ENCODE measurements around the gene ALG14.

Gene ALG14

DNA sequence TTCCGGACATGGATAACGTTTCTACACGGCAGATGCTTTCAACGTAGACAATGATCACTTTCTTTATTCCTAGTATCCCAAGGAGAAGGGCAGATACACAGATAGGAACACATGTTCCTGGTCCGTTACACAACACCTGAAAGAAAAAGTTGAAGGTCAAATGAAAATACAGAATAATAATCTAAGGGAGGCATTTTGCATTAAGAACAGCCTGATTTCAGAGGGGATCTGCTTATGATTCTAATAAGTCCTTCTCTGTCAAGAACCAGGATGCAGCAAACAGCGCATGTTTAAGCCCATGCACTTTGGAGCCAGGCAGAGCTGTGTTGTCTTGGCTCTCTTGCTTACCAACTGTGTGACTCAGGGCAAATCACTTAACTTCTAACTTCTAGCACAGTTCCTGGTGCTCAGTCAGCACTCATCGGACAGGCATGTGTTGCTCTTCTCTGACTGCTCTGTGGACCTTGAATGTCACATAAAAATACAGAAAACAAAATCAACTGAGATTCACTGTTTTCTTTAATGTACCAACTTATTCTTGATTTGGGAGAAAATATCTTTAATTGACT, 89.5 kb downstream of the ALG14 start:
- Histone ChIP-seq H3K4me2 (ENCODE audit: low read depth, low read length, poor library complexity, severe bottlenecking) (no peak overlapping the region), H2AFZ (ENCODE audit: low read depth, low read length, severe bottlenecking) (no peak overlapping the region)

DNA sequence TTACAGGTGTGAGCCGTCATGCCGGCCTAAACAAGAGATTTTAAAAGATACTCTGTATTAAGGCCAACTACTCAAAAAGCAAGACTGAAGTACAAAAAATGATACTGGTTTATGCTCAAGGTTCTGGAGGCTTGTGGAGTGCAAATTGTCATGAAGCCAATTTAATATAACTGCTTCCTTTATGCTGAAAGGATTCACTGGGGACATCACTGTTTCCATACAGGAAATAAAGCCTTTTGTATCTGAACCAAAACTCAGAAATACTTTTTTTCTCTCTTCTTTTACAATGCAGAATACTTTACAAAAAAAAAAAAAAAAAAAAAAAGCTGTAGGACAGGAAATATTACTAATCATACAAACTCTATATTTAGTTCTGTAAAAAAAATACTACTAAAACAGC, 90.4 kb downstream of the ALG14 start:
- Histone ChIP-seq H3K4me2 (ENCODE audit: low read depth, low read length, poor library complexity, severe bottlenecking) (no peak overlapping the region), H2AFZ (ENCODE audit: low read depth, low read length, severe bottlenecking) (no peak overlapping the region), H3F3A (ENCODE audit: insufficient read depth) (no peaks in the 10 kb centered on the region), H3K27me3 (ENCODE audit: low read length) (no peaks in the 10 kb centered on the region), H3K36me3 (ENCODE audit: low read length) (no peaks in the 10 kb centered on the region), H3K9me2 (replicated peaks; ENCODE audit: insufficient read depth, low read length) (no peaks in the 10 kb centered on the region), H3K9me3 (ENCODE audit: insufficient read depth, low read length) (no peaks in the 10 kb centered on the region), H3K4me3 (ENCODE audit: insufficient read depth, low read length, poor library complexity, severe bottlenecking) (no peak overlapping the region), H4K20me1 (ENCODE audit: low read depth, low read length) (no peaks in the 10 kb centered on the region), H3K79me2 (ENCODE audit: insufficient read depth, low read length) (no peaks in the 10 kb centered on the region), H3K9ac (ENCODE audit: low read length) (no peak overlapping the region), H3K27ac (ENCODE audit: low read depth, low read length) (no peak overlapping the region)
- no peak for TF ChIP-seq CTCF (IDR thresholded peaks at IDR 0.05; ENCODE audit: insufficient read depth, low read length, poor library complexity, severe bottlenecking)
- TF ChIP-seq EZH2phosphoT487 (conservative IDR thresholded peaks at IDR 0.05; ENCODE audit: low read length) = no peak

More for the DNA sequence above, 89.5 kb downstream of the ALG14 start:
- Histone ChIP-seq H4K20me1 (ENCODE audit: low read depth, low read length) (no peaks in the 10 kb centered on the region), H3K27me3 (ENCODE audit: low read length) (no peaks in the 10 kb centered on the region), H3K36me3 (ENCODE audit: low read length) (no peaks in the 10 kb centered on the region), H3F3A (ENCODE audit: insufficient read depth) (no peaks in the 10 kb centered on the region), H3K9ac (ENCODE audit: low read length) (no peak overlapping the region), H3K79me2 (ENCODE audit: insufficient read depth, low read length) (no peaks in the 10 kb centered on the region), H3K9me2 (replicated peaks; ENCODE audit: insufficient read depth, low read length) (no peaks in the 10 kb centered on the region), H3K27ac (ENCODE audit: low read depth, low read length) (no peak overlapping the region), H3K9me3 (ENCODE audit: insufficient read depth, low read length) (no peaks in the 10 kb centered on the region), H3K4me3 (ENCODE audit: insufficient read depth, low read length, poor library complexity, severe bottlenecking) (no peak overlapping the region)
- no peak for TF ChIP-seq EZH2phosphoT487 (conservative IDR thresholded peaks at IDR 0.05; ENCODE audit: low read length)
- TF ChIP-seq CTCF (IDR thresholded peaks at IDR 0.05; ENCODE audit: insufficient read depth, low read length, poor library complexity, severe bottlenecking) = no peak

- H3K4me3 ChIP-seq (ENCODE audit: insufficient read depth, low read length, poor library complexity, severe bottlenecking) = no peak overlapping the region
- TF ChIP-seq EZH2phosphoT487 (conservative IDR thresholded peaks at IDR 0.05; ENCODE audit: low read length) = no peak
- no peak for TF ChIP-seq CTCF (IDR thresholded peaks at IDR 0.05; ENCODE audit: insufficient read depth, low read length, poor library complexity, severe bottlenecking)
- no peaks in the 10 kb centered on the region for H3K9me3 ChIP-seq (ENCODE audit: insufficient read depth, low read length)
- no peak overlapping the region for H3K27ac ChIP-seq (ENCODE audit: low read depth, low read length)
- no peaks in the 10 kb centered on the region for H3K36me3 ChIP-seq (ENCODE audit: low read length)
- no peak overlapping the region for H2AFZ ChIP-seq (ENCODE audit: low read depth, low read length, severe bottlenecking)
- no peaks in the 10 kb centered on the region for H4K20me1 ChIP-seq (ENCODE audit: low read depth, low read length)
- H3F3A ChIP-seq (ENCODE audit: insufficient read depth) = no peaks in the 10 kb centered on the region
- no peaks in the 10 kb centered on the region for H3K9me2 ChIP-seq (replicated peaks; ENCODE audit: insufficient read depth, low read length)
- H3K4me2 ChIP-seq (ENCODE audit: low read depth, low read length, poor library complexity, severe bottlenecking) = no peak overlapping the region
- H3K9ac ChIP-seq (ENCODE audit: low read length) = no peak overlapping the region
- no peaks in the 10 kb centered on the region for H3K27me3 ChIP-seq (ENCODE audit: low read length)
- H3K79me2 ChIP-seq (ENCODE audit: insufficient read depth, low read length) = no peaks in the 10 kb centered on the region
These were observed 91.2 kb downstream of the ALG14 start for GRCh38 chr1:94981575-94981973.
